EL (cell line): ENCODE measurements around the gene EXTL2.
A peak's percentile ranks its signal among the peaks of the same experiment; 100 is the strongest.
"Not testable (repeated sequence)": the region's sequence is repeated elsewhere in the genome, so short reads cannot be mapped to it uniquely, and the experiment has no call there.

Source experiments
- DNase-seq: peaks from one replicate; pipeline ENCODE4 v3.0.0-alpha.2; 2016

The EXTL2 gene, protein sequence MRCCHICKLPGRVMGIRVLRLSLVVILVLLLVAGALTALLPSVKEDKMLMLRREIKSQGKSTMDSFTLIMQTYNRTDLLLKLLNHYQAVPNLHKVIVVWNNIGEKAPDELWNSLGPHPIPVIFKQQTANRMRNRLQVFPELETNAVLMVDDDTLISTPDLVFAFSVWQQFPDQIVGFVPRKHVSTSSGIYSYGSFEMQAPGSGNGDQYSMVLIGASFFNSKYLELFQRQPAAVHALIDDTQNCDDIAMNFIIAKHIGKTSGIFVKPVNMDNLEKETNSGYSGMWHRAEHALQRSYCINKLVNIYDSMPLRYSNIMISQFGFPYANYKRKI

DNA sequence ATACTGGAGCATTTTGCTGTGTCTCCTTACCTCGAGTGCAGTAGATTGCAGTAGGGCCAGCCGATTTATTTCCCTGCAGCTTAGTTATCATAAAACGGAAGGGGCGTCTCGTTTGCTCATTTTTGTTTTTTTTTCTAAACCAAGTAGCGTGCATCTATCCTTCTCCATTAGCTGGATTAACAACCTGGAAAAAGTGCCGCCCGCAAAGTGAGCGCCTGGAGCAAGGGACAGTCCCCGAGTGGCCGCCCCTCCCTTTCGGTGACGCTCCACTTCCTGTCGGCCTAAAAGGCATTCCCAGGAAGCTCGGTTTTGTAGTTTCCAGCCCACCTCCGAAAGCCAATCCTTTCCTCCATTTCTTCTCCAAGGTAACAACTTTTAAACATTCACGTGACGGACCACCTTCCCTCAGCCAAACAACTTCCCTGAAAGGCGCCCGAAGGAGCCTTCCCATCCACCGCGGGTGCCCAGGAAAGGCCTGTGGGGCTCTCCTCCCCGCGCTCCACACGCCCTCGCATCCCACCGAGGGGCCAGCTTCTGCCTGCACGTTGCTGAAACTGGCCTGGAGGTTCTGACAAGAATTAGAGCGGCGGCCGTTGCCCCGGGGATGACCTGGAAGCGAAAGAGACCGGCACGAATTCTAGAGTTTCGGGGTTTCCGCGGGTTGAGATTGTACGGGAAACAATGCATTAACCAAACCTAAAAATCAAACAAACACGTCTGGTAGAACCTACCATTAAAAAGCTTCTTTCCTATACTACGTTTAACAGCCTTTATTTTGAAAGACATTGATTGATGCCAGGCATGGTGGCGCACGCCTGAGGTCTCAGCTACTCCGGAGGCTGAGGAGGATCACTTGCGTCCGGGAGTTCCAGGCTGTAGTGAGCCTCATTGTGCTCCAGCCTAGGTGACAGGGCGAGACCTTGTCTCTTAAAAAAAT is at the start of gene EXTL2:
Gene EXTL2 (minus strand): TSS at position 240 of the 937 bp plus-strand sequence. CDS start 6,085 bp downstream, outside the sequence.
- peak; percentile 88 for DNase-seq

DNA sequence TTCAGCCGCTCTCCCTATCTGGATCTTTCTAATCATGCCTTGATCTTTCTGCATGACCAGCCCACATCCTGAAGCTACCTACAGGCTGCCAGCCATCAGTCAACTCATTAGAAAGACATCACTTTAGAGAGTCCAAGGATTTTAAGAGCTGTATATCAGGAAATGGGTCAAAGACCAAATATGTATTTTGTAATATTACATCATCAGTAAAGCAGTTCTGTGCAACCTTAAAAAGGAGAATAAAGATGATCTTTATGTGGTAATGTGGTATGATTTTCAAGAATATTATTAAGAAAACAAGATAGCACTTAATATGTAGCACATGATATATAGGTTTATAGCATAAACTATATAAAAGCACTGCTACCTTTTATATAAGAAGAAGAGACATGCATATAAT is 48.9 kb upstream of the EXTL2 start:
- DNase-seq = peak; percentile 13

DNA sequence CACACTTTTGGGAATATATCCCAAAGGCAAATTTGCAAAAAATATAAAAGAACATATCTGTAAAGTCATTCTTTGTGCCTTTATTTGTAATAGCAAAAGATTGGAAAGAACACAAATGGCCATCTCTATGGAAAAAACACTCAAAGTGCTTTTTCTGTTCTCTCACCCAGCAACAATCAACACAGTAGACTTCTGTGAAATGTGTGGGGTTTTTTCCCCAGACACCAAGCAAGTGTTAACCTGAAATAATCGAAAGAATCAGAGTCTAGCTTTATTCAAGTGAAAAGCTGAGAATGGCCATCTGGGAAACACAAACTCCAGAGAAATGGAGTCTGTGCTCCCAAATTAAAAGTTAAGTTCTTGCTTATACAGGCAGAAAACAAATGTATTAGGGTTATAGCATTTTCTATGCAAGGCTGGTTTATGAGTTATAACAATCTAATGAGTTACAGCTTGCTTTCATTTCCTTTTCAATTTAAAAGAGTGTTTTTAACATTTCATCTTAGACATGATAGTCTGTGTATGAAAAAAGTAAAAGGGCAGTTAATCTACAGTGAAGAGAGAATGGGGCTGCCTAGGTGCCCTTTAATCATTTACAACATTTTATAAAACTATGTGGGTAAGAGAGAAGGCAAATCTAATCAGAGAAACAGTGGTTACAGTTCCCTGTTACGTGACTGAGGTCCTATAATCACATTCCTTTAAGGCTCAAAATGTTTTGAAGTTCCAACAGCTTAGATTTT is 47.8 kb upstream of the EXTL2 start:
- DNase-seq = no peak

DNA sequence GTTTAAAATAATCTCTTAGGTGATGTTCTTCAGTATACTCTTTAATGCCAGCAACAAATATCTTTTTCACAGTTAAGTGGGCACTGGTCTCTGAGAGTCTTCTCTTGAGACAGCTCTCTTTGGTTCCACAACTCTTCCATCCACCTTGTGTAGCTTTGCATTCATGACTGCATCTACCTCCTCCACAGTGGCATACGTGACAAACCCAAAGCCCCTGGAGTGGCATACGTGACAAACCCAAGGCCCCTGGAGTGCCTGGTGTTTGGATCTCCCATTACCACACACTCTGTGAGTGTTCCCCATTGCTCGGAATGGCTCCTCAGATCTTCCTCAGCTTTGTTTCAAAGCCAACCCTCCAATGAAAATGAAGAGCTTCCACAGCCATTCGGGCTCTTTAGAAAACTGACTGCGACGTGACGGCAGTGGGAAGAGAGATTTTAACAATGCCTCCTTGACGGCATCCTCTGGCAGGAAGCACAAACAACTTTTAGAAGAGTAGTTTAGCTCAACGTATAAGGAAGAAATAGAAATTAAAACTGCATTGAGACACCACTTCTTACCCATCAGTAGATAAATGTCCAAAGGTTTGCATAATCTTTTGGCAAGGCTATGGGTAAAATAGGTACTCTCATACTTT is 47.1 kb upstream of the EXTL2 start:
- DNase-seq = no peak

DNA sequence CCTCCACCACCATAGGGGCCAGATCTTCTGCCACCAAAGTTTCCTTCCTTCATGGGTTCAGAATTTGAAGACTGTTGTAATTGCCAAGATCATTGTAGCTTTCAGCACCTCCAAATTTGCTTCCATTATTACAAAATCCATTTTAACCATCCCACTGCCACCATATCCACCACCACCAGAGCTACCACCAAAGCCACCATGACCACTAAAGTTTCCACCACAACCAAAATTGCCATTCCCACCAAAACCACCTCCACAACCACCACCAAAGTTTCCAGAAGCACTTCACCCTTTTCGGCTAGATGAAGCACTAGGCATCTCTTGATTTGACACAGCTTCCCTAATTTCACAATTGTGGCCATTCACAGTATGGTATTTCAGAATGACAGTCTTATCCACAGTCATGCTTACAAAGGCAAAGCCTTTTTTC is 46.5 kb upstream of the EXTL2 start:
- no peak for DNase-seq

DNA sequence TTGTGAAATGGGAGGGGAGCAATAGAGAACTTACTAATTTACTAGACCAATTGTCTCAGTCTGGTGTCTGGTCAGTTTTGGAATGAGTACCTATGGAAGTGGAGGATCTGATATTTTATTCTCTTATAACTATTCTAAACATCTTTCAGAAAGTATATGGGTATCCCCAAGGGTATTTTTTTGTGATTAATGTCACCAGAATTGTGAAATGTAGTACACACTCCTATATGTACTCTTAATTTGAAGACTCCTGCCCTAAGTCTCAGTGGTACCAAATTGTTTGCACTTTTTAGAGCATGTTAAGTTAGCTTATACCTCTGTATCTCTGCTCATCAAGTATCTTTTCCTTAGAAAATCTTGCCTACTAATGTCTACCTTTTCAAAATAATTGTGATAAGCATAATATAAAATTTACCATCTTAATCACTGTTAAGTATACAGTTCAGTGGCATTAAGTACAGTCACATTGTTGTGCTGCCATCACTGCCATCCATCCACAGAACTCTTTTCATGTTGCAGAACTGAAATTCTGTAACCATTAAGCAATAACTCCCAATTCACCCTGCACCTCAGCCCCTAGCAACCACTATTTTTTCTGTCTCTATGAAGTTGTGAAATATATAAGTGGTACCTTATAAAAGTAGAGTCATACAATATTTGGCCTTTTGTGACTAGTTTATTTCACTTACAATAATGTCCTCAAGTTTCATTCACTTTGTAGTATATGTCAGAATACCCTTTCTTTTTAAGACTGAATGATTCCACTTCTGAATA is 41.7 kb upstream of the EXTL2 start:
- no peak for DNase-seq

DNA sequence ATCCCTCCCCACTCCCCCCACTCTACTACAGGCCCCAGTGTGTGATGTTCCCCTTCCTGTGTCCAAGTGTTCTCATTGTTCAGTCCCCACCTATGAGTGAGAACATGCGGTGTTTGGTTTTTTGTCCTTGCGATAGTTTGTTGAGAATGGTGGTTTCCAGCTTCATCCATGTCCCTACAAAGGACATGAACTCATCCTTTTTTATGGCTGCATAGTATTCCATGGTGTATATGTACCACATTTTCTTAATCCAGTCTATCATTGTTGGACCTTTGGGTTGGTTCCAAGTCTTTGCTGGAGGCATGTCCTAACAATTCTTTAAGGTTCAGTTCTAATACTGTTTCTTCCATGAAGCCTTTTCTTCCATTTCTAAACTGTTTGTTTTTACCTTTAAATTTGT is 38.9 kb upstream of the EXTL2 start:
- not testable (repeated sequence) for DNase-seq

DNA sequence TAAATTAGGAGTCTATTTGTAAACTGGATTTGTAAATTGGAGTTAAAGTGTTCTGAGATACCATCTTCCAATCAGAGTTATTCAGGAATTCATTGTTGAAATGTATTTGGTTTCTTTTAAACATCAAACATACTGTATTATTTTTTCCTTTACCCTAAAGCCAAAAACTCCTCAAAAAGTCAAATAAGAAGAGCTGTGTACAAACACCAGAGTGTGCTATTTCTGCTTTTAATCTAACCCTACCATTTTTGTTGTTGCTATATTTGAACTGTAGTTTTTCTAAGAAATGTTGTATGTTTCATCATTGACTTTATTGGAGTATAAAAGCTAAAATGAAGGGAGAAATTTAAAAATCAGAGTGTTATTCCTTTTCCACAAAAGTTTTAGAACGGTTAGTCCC is 37.1 kb upstream of the EXTL2 start:
- no peak for DNase-seq

DNA sequence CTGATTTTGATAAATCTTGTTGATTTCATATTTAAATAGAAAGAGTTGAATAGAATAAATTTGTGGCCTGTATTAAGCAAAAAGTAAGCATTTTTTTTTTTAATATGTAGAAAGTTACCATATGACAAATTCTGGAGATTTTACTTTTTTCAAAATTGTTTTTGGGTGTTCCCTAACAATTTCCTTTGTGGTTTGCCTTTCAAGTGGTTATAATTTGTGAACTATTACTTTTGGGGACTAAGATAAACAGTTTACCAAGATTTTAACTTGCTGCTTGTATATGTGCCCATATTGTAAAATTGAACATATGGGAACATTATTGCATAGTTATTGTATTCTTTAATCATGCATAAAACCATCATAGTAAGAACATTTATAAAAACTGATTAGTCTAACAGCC is 35.9 kb upstream of the EXTL2 start:
- no peak for DNase-seq

DNA sequence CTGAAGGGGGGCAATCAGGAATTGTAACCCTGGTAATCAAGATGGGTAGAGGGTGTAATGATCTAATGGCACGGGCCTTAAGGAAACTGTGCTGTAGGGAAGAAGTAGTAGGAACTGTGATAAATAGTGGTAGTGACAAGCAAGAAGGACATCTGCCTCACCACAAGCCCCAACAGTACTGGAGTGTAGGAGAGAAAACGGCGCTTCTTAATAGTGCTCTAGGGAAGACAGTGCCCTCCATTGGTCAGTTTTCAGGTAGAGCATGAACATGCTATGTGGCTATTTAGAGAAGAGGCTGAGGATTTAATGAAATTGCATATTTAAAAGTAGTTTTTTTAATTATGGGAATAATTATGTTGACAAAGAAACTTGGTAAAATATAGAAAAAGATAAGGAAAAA is 33.5 kb upstream of the EXTL2 start:
- DNase-seq = no peak

DNA sequence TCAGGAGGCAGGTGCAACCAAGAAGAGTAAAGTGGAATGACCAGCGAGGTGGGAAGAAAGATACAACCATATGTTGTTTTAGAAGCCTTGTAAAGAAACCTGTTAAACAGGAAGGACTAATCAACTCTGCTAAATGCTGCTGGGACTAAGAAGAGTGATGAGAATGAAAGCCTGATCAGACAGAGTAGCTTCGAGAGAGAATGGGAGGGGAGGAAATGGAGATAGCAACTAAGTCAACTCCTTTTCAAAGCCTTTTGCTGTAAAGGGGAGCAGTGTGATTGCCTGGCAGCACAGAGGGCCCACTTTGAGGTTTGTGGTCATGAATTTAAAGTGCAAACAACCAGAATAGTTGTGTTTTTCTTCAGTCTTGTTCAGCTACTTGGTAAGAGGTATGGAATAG is 32.6 kb upstream of the EXTL2 start:
- DNase-seq = no peak

DNA sequence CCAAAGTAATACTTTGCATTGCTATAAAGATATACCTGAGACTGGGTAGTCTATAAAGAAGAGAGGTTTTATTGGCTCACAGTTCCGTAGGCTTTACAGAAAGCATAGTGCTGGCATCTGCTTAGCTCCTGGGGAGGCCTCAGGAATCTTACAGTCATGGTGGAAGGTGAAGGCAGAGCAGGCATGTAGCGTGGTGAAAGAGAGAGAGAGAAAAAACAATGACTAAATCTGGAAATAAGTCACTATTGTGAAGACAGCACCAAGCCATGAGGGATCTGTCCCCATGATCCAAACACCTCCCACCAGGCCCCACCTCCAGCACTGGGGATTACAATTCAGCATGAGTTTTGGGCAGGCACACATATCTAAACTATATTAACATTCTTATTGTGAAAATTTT is 31.6 kb upstream of the EXTL2 start:
- no peak for DNase-seq

DNA sequence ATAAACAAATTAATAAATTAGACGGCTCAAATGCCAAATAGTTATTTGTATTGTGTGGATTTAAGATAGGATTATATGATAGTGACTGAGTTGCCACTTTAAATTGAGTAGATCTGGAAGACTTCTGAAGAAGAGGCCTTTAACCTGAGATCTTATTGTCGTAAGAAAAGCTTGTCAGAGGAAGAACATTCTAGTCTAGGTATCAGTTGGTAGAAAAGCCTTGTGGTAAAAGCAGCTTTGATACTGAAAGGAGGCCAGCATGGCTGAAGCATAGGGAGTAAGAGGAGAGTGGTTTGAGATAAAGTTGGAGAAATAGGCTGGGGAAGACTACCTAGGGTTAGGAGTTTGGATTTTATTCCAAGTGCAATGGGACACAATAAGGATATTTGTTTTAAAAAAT is 30.3 kb upstream of the EXTL2 start:
- no peak for DNase-seq

DNA sequence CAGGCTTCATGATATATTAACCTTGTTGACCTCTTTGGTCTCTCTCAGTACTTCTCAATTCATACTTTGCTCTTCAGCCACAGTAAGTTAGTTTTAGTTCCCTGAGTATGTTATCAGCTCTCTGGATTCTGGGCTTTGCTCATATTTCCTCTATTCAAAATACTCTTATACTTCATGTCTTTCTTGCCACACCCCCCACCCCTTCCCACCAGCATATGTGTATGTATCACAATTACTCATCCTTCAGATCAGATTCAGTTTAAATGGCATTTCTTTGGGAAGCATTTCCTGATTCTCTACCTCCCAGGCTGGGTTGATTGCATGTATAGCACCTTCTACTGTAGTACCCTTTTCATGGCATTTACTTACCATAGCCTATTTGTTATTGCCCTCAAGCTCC is 29.6 kb upstream of the EXTL2 start:
- DNase-seq = peak; percentile 62

DNA sequence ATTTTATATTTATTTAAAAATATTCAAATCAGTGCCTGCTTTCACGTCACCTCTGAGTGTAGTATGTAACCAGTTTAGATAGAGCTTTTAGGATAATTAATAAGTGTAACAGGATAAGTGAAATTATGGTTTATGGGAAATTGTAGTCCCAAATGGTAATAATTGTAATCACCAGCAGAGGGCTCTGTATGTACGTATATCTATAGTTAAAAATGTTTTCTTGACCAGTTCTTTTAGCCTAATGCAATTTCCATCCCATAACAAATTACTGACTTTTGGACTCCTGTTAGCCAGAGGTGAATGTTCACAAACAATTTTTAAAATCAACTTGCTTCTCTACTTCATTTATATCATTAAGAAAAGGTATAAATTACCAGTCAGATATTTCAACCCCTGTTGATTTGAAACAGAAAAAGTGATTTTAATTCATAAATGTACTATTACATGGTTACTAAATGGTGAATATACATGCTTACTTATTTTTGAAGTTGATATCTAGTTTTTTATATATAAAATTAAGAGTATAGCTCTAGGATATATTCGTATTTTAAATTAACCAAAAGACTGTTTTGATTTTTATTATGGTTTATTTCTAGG is 26.6 kb upstream of the EXTL2 start:
- DNase-seq = peak; percentile 58

DNA sequence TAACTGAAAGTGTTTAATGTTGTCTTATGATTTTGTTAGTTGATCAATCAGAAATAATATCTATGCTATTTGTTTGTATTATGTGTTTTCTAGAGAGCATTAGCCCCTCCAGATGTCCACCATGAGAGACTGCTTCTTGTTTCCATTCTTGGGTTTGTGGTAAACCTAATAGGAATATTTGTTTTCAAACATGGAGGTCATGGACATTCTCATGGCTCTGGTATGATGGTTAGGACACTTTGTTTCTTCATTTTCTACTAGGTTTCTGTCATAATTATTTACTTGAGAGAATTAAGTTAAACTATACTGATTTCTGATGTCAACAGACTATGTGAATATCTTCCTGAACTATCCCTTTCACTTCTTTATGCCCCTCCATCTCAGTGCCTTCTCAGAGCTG is 17.4 kb upstream of the EXTL2 start:
- DNase-seq = no peak

DNA sequence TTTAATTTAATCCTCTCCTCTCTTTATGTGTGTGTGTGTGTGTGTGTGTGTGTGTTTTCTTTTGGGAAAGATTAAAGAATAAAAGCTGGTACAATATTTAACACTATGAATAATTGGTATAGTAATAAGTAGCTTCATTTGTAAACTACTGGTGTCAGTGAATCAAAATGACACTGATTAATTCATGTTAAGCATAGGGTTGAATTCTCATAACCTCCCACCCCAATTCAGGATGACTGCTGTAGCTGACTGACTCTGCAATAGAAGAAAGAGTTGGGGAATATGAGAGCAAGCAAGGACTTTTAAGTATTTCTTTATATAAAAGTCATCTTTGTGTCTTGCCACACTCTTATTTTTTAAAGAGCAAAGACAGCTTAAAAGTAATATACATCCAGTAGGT is 14.4 kb upstream of the EXTL2 start:
- no peak for DNase-seq

DNA sequence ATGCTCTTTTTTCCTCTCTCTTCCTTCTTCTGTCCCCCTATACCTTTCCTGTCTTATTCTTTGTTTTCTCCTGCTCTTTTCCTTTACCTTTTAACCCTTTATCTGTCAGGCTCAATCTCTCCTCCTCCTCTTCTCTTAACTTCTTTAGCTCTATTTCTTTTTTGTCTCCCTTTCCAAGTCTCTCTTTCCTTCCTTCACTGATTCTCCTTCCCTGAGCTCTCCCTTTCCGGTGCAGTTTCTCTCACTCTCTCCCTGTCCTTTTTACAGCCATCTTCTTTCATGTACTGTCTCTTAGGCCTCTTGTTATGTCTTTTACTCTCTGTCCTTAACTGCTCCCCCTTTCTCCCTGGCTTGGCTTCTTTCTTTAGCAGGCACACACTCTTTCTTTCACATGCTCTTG is 13.2 kb upstream of the EXTL2 start:
- DNase-seq = no peak

DNA sequence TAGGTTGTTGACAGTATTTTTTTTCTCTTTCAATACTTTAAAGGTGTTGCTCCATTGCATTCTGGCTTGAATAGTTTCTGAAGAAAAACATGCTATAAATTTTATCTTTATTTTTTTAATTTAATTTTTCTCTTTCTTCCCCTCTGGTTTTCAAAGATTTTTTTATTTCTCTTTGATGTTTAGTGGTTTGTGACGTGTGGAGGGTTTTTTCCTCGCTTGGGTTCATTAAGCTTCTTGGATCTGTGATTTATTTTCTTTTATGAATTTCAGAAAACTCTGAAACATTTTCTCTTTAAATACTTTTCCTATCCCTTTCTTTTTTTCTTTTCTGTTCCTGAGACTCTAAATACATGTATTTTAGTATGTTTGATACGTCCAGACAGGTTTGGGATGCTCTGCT is 10.5 kb upstream of the EXTL2 start:
- DNase-seq = no peak

DNA sequence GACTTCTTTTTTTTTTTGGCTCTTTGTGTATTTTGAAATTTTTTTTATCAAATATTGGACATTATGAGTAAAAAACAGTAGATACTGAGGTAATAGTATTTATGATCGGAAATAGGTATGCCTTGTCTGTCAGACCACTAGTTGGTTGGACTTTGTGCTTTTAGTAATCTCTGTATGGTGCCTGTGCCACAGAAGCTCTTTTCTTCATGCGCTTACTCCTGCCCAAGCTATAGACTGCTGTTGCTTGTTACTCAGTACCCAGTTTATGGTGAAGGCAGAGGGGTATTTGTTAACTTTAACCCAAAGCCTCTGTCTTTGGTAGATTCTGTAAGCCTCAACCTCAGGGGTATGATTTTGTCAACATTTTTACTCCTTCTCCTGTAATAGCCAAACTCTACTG is 9.9 kb upstream of the EXTL2 start:
- no peak for DNase-seq

DNA sequence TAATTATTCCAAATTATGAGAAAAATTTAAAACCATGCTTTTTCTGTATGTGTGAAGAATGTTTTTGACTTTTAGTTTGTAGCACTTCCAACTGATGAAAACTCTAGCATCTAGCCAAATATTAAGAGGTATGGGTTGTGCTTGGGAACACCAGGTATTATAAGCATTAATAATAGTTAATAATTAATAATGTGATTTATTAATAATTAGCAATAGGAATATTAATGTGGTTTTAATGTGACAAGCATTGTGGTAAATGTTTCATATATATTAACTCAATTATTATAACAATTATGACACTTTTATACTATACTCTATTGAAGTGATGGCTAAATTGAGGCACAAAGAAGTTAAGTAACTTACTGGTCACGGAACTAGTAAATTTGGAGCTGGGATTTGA is 9.1 kb upstream of the EXTL2 start:
- no peak for DNase-seq

DNA sequence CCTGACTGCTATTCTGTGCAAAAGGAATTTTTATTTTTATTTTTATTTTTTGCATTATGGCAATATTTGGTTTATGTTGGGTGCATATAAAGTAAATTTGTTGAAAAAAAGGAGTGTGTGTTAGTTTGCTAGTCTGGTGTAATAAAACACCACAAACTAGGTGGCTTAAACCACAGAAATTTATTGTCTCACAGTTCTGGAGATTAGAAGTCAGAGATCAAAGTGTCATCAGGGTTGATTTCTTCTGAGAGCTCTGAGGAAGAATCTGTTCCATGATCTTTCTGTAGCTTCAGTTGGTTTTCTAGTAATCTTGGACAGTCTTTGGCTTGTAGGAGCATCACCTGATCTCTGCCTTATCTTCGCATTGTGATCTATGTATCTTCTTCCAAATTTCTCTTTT is 7.7 kb upstream of the EXTL2 start:
- DNase-seq = no peak
